HG02973 (cell line): ENCODE results near the gene TMEM163.
"Not testable (repeated sequence)": the region's sequence is repeated elsewhere in the genome, so short reads cannot be mapped to it uniquely, and the experiment has no call there.

ENCODE experiments used
- ATAC-seq: cut with Tn5 transposase; IDR thresholded peaks from one replicate; pipeline ENCODE4 v1.9.1; 2021; ENCODE audit warnings: moderate library complexity; ENCODE audit not compliant: unreplicated experiment

TMEM163 gene

DNA sequence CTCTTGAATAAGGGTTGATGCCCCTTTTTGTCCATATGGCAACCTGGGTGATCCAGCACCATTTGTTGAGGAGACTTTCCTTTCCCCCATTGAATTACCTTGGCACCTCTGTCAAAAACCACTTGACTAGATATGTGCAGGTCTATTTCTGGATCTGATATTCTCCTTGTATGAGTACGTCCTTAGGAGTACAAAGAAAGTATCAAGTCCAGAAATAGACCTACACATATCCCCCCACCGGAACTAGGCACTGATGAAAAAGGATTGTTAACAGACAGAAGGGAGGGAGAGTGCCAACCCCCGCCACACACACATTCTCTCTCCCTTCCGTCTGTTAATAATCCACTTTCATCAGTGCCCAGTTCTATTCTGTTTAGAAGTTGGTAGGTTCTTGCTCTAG lies 225.0 kb downstream of the TMEM163 start:
- no peak for ATAC-seq

DNA sequence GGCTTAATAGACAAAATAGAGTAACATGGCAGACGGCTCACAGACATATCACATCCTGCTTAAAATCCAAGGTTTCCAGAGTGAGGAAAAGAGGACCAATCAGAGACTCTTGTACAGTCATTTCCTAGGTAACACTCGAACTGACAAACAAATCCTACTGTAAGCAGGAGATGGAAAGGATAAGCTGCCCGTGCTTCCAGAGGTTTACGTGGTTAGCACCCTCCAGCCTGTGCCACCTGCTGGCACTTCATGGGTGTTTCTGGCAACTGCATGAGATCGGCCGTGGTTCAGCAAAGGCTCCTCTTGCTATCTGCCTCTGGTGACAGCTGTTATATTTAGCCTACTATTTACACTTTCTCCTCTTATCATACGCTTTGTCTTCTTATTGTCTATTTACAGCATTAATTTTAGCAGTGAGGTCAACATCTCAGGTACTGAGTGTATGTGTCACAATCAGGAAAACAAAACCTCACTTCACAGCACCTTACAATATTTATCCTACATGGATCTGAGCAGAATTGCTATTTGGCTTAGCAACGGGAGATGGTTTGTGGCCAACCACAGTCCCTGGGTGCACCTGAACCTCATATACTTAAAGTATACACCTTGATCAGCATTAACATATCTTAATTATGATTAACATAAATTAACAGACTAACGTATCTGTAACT lies 226.9 kb downstream of the TMEM163 start:
- ATAC-seq = no peak

GRCh38 chr2:134491022-134491421 lies 227.8 kb downstream of the TMEM163 start:
- no peak for ATAC-seq

DNA sequence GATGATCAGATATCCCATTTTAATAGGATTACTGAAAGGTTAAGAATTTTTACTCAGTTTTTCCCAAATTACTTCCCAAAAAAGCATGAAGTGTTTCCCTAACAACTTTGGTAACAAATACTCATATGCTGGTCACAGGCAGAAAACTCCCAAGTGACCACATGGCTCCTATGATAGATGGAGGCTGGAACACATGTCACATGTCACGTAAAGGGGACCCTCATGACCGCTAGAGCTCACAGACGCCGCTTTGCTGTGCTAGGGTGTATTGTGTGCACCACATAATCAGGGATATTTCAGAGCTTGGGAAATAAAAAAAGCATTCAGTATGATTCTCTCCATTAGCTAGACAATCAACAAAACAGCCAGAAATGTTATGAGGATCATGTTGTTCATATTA lies 228.2 kb downstream of the TMEM163 start:
- no peak for ATAC-seq

DNA sequence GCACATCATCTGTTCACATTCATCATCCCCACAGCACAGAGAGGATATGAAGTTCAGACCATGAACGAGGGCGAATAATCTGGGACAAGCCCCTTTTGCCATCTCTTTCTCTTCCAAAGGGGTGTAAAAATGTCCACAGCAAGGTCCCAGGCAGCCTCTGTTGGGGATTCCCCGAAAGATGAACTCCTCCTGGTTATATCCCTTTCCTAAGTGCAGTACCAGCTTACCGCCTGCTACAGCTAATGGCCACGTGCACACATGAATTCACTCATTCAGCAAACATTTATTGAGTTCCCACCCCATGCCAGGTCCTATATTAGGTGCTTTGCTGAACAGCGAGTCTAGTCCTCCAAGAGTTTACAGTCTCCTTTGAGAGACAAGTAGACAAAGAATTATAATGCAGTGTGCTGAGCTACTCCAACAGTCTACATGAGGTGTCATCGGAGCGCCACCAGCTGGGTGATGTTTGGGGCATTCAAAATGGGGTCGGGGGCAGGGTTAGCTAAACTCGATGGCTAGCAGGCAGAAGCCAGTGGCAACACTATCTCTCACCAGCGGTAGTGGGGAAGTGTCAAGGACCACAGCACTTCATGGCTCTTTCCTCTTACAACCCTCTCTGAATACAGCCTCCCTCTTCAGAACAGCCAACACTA lies 228.9 kb downstream of the TMEM163 start:
- ATAC-seq = no peak

DNA sequence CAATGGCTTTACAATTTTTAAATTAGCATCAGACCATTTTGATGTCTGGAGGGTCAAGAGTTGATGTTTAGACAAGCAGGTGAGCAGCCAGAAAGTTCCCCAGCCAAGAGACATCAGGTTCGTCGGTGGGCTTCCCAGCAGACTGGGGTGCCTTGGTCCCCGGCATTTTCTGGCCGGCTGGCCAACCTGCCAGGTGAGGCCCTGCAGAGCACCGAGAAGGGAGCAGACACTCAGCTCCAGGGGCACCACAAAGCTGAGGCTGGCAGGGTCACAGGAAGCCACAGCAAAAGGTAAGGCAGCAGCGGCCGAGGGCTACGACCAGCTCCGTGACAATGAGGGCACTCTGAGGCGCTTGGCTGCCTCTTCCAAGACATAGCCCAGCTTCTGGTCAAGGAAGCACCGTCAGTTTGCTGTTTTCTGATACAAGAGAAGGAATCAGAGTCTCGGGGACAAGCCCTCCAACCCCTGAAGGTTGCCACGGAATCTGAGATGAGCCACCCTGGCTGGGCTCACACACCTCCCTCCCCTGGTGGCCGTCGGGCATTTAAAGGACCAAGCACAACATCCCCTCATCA lies 235.9 kb downstream of the TMEM163 start:
- ATAC-seq = no peak

DNA sequence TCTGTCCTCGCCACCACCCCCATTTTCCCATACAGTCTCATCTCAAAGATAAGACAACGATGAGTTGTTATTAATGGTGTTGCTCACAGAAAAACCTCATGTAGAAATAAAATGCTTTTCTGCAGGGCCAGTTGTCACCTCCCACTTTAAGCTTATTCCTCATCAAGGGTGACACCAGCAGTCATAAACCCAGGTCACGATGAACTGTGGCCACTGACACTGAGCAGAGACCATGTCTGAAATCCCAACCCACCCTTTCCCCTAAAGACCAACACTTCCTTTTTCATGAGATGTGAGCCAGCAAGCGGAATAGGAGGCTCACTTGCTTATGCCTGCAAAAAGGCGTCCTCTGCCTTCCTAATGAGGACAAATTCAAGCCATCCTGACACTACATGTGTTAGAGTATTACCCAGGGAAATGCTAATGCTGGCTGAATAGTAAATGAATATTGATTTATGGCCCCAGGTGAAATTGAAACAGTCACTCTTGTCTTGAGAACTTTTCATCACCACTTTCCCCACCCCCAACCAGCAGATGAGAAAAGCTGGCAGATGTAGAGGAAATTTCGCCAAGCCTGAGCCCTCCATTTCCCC lies 236.6 kb downstream of the TMEM163 start:
- ATAC-seq = no peak

DNA sequence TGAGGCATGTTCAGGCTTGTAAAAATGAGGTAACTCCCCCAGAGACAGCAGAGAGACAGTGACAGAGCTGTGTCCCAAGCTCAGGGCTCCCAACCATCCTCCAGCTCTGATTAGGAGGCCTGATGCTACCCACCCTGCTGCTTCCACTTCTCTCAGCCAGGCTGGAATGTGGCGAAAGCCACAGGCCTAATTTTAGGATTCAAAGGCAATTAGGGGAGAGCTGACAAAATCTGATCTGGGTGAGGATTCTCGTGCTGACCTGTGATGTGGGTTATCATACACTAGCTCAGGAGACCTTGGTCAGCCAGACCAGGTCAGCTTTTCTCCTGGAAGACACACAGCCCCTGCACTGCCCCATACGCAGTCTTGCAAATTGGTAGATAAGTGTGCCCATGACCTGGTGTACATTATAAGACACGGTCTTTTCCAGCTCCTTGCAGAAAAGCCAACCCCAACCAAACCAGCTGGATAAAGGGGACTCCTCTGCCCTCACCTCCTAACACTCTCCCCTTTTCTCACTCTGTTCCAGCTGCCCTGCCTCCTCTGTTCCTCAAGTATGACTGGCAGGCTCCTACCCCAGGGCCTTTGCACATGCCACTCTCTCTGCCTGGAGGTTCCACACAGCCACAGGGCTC lies 239.0 kb downstream of the TMEM163 start:
- ATAC-seq = no peak

DNA sequence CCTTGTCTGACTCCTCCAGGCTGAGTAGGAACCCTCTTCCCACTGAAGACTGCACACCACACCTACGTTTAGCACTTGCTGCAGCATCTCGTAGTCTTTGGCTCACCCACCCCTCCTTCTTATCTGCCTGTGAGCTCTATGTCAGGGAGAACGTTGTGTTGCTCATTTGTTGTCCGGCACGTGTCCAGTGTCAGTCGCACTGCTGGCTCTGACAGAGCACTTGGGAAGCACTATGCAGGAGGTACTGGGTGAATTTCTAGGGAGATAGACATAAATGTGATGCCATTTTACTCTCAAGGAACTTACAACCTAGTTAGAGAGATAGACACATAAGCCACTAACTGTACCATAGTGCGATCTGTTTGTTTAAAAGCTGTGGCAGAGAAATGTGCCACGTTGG lies 241.8 kb downstream of the TMEM163 start:
- not testable (repeated sequence) for ATAC-seq

- ATAC-seq = no peak
These were observed 248.1 kb downstream of the TMEM163 start for GRCh38 chr2:134470561-134471168.

- no peak for ATAC-seq
These were observed 249.2 kb downstream of the TMEM163 start for GRCh38 chr2:134469516-134470115.

DNA sequence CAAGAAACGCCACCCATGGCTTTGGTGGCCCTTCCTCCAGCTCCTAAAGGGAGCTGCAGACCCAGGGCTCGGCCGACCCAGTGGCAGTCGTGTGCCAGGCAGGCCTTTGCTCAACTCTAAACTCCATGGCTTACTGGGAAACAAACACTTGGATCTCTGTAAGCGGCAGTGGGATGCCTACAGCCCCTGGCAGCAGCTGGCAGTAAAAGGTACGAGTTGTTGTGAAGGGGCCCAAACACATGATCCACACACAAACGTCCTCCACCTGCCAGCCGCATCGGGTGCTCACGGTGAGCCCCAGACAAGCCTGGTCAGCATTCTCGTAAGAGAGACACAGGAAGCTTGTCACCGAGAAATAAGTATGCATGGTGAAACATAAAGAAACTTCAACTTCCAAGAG lies 250.0 kb downstream of the TMEM163 start:
- ATAC-seq = no peak

DNA sequence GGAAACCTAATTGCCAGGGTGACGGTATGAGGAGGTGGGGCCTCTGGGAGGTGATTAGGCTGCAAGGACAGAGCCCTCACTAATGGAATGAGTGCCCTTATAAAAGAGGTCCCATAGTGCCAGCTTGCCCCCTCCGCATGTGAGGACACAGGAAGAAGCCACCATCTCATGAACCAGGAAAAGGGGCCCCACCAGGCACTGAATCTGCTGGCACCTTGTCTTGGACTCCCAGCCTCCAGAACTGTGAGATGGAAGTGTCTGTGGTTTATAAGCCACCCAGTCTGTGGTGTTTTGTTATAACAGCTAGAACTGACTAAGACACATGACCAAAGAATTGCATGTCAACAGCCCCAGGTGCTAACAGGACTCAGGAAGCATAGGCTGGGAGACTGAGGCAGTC lies 250.6 kb downstream of the TMEM163 start:
- ATAC-seq = no peak

GRCh38 chr2:134466141-134466540 lies 252.7 kb downstream of the TMEM163 start:
- ATAC-seq = no peak

GRCh38 chr2:134465228-134466105 lies 253.3 kb downstream of the TMEM163 start:
- no peak for ATAC-seq

- ATAC-seq = no peak
These were observed 255.1 kb downstream of the TMEM163 start for GRCh38 chr2:134463699-134464022.

- ATAC-seq = no peak
These were observed 255.8 kb downstream of the TMEM163 start for GRCh38 chr2:134462791-134463698.

GRCh38 chr2:134462275-134462674 lies 256.5 kb downstream of the TMEM163 start:
- ATAC-seq = no peak

DNA sequence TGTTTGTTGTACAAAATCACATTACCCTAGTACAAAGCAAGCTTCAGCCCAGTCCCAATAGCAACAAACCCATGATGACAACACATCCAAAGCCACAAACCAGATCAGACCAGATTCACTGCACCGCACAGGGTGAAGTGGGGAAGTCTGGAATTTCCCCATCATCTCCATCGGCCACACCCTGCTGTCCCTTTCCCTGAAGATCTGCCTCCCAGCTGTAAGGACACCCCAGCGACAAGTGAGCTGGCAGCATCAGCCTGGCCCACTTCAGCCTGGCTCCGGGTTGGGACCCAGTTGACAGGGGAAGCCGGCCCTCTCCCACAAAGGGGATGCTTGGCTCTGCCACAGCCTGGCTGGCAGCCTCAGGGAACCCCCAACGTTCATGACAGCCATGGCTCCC lies 257.3 kb downstream of the TMEM163 start:
- ATAC-seq = no peak
